Kidney (tissue), 14 donors: ENCODE measurements around the gene FGB. TPM values are rescaled to one million over a fixed set of nuclear protein-coding genes. Genes with fewer than 3 reads are reported as not detected.

ENCODE experiments used
- DNase-seq, 5 donors: peaks; one replicate each; pipeline ENCODE4 v3.0.0-alpha.2; 2013 to 2020
- FAIRE-seq: peaks from 2 replicates; lab custom pipeline; 2012; peaks lifted over from hg19 to GRCh38; lab: Jason Lieb, UNC
- H3K27ac ChIP-seq, 2 donors: one replicate each; pipeline ENCODE4 v1.7.0; 2013; ENCODE audit warnings: low read depth in 2 of 2, low read length in 2 of 2, inconsistent platforms in 1 of 2
- H3K27me3 ChIP-seq: one replicate; pipeline ENCODE4 v1.7.1; 2013; ENCODE audit warnings: low read length, inconsistent platforms; ENCODE audit not compliant: control insufficient read depth, insufficient read depth
- H3K36me3 ChIP-seq, 3 donors: one replicate each; pipeline versions ENCODE4 v1.7.0 to v1.7.1; 2013; ENCODE audit warnings: low read length in 3 of 3, control low read depth in 1 of 3, inconsistent platforms in 1 of 3; ENCODE audit not compliant: insufficient read depth in 3 of 3, control insufficient read depth in 2 of 3
- H3K4me1 ChIP-seq, 3 donors: one replicate each; pipeline versions ENCODE4 v1.7.0 to v1.7.1; 2013; ENCODE audit warnings: low read length in 3 of 3, inconsistent platforms in 1 of 3, low read depth in 1 of 3; ENCODE audit not compliant: control insufficient read depth in 2 of 3, insufficient read depth in 2 of 3
- H3K4me3 ChIP-seq, 3 donors: one replicate each; pipeline versions ENCODE4 v1.7.0 to v1.8.1; 2013; ENCODE audit warnings: low read length in 3 of 3, control low read depth in 1 of 3, inconsistent platforms in 1 of 3
- H3K9ac ChIP-seq, 3 donors: one replicate each; pipeline versions ENCODE4 v1.7.0 to v1.7.1; 2013; ENCODE audit warnings: low read length in 3 of 3, control low read depth in 1 of 3, inconsistent platforms in 1 of 3
- H3K9me3 ChIP-seq, 3 donors: one replicate each; pipeline versions ENCODE4 v1.7.0 to v1.7.1; 2013; ENCODE audit warnings: low read length in 3 of 3, control low read depth in 1 of 3, inconsistent platforms in 1 of 3; ENCODE audit not compliant: control insufficient read depth in 2 of 3, insufficient read depth in 1 of 3
- intact Hi-C: fragments of 100-400 bp; cut with DNase I; formaldehyde crosslinking; loops from one replicate; pipeline ENCODE4 v1.11.1; 2022
- polyA plus RNA-seq: library from polyadenylated mRNA; stranded (reverse); fragments of 350-450 nt; fragmentation: Illumina TruSeq; extraction: RNeasy Lipid Tissue Mini Kit (QIAGEN cat#74804); gene quantifications from one replicate; pipeline ENCODE4 v1.2.3, GENCODE V29; 2014; ENCODE audit warnings: low read depth, low replicate concordance; ENCODE audit not compliant: insufficient read depth
- total RNA-seq: library from RNA; stranded (reverse); fragmentation: NEBNext Ultra II Directional; extraction: Animal tissue kit (Norgen Biotek cat#: 25700); gene quantifications from one replicate; pipeline ENCODE4 v1.2.1, GENCODE V29; 2021
- TF ChIP-seq, protein P1 (sequence below): IDR thresholded peaks from 3 replicates; pipeline ENCODE4 v1.5.1; 2012; ENCODE audit warnings: mild to moderate bottlenecking, moderate library complexity, borderline replicate concordance; ENCODE audit not compliant: insufficient read depth; ENCODE audit errors: extremely low read depth
- donor health status: control.
- donor health status: control.
- donor health status: control.
- donor health status: control.
- donor health status: control.
- donor health status: DM: yes; HTN: yes; CAD: no.
- donor health status: Normal renal cell carcinoma (clear cell type).

FGB gene
- total and polyA plus RNA-seq, 2 donors from 2014 or later: 23.5 to 42.5 TPM

DNA sequence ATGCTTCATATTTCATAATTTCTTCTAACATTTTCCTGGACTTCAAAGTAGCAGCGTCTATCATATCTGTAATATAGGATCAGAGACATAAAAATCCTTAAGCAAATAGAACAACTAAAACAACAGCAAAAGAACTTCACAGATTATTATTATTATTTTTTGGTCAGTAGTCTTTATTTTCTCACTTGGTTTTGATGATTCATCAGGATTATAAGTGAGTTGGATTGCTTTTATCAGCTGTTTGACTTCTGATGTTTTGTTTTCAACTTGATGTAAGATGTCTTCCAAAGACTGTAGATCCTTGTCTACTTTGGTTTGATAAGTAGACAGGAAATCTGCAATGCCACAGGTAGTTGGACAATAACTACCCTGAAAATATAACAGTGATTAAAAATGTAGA is 49.0 kb downstream of the FGB start:
- Histone ChIP-seq H3K9me3 (no peaks in the 10 kb centered on the region), H3K4me3 (no peak overlapping the region), H3K9ac (no peak overlapping the region), H3K36me3 (no peaks in the 10 kb centered on the region), H3K4me1 (no peaks in the 10 kb centered on the region), H3K27ac (no peak overlapping the region), H3K27me3 (no peaks in the 10 kb centered on the region)
- TF ChIP-seq, protein P1, sequence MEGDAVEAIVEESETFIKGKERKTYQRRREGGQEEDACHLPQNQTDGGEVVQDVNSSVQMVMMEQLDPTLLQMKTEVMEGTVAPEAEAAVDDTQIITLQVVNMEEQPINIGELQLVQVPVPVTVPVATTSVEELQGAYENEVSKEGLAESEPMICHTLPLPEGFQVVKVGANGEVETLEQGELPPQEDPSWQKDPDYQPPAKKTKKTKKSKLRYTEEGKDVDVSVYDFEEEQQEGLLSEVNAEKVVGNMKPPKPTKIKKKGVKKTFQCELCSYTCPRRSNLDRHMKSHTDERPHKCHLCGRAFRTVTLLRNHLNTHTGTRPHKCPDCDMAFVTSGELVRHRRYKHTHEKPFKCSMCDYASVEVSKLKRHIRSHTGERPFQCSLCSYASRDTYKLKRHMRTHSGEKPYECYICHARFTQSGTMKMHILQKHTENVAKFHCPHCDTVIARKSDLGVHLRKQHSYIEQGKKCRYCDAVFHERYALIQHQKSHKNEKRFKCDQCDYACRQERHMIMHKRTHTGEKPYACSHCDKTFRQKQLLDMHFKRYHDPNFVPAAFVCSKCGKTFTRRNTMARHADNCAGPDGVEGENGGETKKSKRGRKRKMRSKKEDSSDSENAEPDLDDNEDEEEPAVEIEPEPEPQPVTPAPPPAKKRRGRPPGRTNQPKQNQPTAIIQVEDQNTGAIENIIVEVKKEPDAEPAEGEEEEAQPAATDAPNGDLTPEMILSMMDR: no peak
- intact Hi-C loops: no loop called here
- DNase-seq: no peak
- no peak for FAIRE-seq

DNA sequence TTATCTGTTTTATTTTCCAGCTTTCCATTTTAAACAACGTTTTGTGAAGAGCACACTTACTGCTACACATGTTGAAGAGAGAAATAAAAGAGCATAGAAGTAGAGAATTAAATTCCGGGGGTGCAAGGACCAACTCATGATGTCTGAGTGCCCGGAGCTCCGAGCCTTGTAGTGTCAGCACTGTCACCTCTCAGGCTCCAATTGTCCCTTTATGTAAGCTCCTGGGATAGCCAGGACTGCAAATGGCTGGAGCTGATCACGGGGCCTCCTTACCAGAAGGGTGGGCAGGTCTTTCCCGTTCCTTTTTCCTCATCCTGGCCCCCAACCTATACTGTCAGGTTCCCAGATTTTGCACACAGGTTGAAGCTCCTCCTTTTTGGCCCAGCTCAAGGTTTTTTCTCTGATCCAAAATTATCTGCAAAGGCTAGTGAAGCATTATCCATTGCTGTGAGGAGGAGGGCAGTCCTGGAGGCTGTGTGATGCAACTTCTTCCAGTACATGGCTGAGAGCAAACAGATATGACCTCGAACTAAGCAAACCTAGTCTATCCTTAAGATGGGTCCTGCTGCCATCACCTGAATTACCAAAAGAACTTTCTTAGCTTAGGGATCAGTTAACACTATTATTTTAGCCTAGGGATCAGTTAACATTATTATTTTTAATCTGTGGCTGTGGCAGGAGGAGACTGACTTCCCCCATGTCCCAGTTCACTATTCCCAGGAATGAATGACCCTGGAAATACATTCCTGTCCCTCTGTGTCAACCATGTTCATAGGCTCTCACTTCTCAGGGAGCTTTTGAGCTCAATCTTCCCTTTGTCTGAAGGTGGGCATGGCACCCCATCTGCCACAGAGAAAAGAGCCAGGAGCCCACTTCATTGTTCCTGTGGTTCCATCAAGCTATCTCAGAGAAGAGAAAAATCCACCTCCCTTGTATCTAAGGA is 49.9 kb downstream of the FGB start, which contains the start of gene FGG:
Gene FGG (minus strand): TSS at position 185 of the 943 bp plus-strand sequence. CDS start 47 bp downstream, at position 138.
- intact Hi-C loops: no loop called here
- TF ChIP-seq, protein P1: no peak
- Histone ChIP-seq H3K4me1 (no peaks in the 10 kb centered on the region), H3K36me3 (no peaks in the 10 kb centered on the region), H3K4me3 (no peak within 1 kb of the TSS), H3K9me3 (no peaks in the 10 kb centered on the region), H3K27ac (no peak within 1 kb of the TSS), H3K9ac (no peak within 1 kb of the TSS), H3K27me3 (no peaks in the 10 kb centered on the region)
- no peak for DNase-seq
- FAIRE-seq: no peak

DNA sequence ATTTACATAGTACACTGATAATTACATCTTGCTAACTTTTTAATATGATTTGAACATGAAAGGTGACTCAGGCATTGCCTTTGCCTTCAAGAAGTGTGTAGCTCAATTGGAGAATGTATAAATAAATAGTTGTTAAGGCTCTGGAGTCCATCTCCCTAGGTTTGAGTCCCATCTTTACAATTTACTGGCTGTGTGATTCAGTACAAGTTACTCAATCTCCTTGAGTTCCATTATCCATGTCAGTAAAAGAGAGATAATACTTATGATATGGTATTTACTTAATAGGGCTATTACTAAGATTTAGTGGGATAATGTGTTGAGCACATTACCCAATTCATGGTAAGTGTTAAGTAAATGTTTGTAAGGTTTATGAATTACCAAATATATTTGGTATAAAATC is 51.5 kb downstream of the FGB start:
- H3K27me3 ChIP-seq: no peaks in the 10 kb centered on the region
- no peak overlapping the region for H3K9ac ChIP-seq
- H3K4me1 ChIP-seq: no peaks in the 10 kb centered on the region
- no peak overlapping the region for H3K27ac ChIP-seq
- no peak for DNase-seq
- no peaks in the 10 kb centered on the region for H3K36me3 ChIP-seq
- FAIRE-seq: no peak
- TF ChIP-seq, protein P1: no peak
- no peaks in the 10 kb centered on the region for H3K9me3 ChIP-seq
- intact Hi-C loops: no loop called here
- H3K4me3 ChIP-seq: no peak overlapping the region
